ENCODE measurements around the gene CEP97.
A peak's percentile ranks its signal among the peaks of the same experiment; 100 is the strongest.

The CEP97 gene

DNA sequence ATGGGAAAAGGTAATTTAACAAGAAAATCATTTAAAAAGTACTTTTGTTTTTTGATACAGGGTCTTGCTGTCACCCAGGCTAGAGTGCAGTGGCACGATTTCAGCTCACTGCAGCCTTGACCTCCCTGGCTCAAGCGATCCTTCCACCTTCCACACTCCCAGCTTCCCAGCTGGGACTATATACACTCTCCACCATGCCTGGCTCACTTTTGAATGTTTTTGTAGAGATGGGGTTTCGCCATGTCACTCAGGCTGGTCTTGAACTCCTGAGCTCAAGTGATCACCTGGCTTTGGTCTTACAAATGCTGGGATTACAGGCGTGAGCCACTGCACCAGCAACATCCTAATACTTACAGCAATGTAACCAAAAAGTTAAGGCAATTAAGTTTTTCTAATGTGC lies 43.9 kb upstream of the CEP97 start (continued):
- TF ChIP-seq ZNF202 (tag by site-specific recombination; IDR thresholded peaks at IDR 0.05; ENCODE audit: borderline replicate concordance), result no peak
- TF ChIP-seq ZNF48 (tag by site-specific recombination; IDR thresholded peaks at IDR 0.05), result no peak

DNA sequence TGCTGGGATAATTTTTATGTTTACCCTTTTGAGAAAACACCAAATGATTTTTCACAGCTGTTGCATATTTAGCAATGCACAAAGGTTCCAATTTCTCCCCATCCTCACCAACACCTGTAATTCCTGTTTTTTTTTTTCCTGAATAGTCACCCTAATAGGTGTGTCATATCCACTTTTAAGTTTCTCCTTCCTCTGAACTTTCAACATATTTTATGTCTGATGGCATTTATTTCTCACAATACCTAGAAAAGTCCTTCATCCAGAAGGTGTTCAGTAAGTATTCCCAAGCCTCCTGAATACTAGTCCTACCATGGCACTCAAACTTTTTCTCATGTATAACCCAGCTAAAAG lies 39.4 kb upstream of the CEP97 start:
- peak overlapping the region; percentile 84 for H3K4me3 ChIP-seq (ENCODE audit: low read depth, low read length)
- H3K27ac ChIP-seq (ENCODE audit: extremely low read depth, low read depth, low read length), result 0 out of 2 replicates have a peak overlapping the region, but pooled peaks have one; percentile 93
- peaks cover 37 to 66% of the 10 kb centered on the region in 2 experiments for H3K36me3 ChIP-seq (ENCODE audit: control insufficient read depth in 2 of 2, insufficient read depth in 1 of 2, low read length in 2 of 2)
- TF ChIP-seq, protein P1, sequence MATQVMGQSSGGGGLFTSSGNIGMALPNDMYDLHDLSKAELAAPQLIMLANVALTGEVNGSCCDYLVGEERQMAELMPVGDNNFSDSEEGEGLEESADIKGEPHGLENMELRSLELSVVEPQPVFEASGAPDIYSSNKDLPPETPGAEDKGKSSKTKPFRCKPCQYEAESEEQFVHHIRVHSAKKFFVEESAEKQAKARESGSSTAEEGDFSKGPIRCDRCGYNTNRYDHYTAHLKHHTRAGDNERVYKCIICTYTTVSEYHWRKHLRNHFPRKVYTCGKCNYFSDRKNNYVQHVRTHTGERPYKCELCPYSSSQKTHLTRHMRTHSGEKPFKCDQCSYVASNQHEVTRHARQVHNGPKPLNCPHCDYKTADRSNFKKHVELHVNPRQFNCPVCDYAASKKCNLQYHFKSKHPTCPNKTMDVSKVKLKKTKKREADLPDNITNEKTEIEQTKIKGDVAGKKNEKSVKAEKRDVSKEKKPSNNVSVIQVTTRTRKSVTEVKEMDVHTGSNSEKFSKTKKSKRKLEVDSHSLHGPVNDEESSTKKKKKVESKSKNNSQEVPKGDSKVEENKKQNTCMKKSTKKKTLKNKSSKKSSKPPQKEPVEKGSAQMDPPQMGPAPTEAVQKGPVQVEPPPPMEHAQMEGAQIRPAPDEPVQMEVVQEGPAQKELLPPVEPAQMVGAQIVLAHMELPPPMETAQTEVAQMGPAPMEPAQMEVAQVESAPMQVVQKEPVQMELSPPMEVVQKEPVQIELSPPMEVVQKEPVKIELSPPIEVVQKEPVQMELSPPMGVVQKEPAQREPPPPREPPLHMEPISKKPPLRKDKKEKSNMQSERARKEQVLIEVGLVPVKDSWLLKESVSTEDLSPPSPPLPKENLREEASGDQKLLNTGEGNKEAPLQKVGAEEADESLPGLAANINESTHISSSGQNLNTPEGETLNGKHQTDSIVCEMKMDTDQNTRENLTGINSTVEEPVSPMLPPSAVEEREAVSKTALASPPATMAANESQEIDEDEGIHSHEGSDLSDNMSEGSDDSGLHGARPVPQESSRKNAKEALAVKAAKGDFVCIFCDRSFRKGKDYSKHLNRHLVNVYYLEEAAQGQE (tag by site-specific recombination; IDR thresholded peaks at IDR 0.05), result no peak
- TF ChIP-seq, protein P2, sequence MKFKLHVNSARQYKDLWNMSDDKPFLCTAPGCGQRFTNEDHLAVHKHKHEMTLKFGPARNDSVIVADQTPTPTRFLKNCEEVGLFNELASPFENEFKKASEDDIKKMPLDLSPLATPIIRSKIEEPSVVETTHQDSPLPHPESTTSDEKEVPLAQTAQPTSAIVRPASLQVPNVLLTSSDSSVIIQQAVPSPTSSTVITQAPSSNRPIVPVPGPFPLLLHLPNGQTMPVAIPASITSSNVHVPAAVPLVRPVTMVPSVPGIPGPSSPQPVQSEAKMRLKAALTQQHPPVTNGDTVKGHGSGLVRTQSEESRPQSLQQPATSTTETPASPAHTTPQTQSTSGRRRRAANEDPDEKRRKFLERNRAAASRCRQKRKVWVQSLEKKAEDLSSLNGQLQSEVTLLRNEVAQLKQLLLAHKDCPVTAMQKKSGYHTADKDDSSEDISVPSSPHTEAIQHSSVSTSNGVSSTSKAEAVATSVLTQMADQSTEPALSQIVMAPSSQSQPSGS (tag by site-specific recombination; IDR thresholded peaks at IDR 0.05; ENCODE audit: low read depth), result no peak
- no peak for TF ChIP-seq ZNF747 (tag by site-specific recombination; IDR thresholded peaks at IDR 0.05)
- TF ChIP-seq, protein P3, sequence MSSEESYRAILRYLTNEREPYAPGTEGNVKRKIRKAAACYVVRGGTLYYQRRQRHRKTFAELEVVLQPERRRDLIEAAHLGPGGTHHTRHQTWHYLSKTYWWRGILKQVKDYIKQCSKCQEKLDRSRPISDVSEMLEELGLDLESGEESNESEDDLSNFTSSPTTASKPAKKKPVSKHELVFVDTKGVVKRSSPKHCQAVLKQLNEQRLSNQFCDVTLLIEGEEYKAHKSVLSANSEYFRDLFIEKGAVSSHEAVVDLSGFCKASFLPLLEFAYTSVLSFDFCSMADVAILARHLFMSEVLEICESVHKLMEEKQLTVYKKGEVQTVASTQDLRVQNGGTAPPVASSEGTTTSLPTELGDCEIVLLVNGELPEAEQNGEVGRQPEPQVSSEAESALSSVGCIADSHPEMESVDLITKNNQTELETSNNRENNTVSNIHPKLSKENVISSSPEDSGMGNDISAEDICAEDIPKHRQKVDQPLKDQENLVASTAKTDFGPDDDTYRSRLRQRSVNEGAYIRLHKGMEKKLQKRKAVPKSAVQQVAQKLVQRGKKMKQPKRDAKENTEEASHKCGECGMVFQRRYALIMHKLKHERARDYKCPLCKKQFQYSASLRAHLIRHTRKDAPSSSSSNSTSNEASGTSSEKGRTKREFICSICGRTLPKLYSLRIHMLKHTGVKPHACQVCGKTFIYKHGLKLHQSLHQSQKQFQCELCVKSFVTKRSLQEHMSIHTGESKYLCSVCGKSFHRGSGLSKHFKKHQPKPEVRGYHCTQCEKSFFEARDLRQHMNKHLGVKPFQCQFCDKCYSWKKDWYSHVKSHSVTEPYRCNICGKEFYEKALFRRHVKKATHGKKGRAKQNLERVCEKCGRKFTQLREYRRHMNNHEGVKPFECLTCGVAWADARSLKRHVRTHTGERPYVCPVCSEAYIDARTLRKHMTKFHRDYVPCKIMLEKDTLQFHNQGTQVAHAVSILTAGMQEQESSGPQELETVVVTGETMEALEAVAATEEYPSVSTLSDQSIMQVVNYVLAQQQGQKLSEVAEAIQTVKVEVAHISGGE (tag by site-specific recombination; conservative IDR thresholded peaks at IDR 0.05; ENCODE audit: low read depth), result no peak
- no peak for TF ChIP-seq ZNF830 (tag by site-specific recombination; IDR thresholded peaks at IDR 0.05; ENCODE audit: low read depth)
- no peak for TF ChIP-seq IKZF3 (tag by site-specific recombination; IDR thresholded peaks at IDR 0.05)
- TF ChIP-seq ZNF202 (tag by site-specific recombination; IDR thresholded peaks at IDR 0.05; ENCODE audit: borderline replicate concordance), result no peak
- TF ChIP-seq ZNF677 (tag by site-specific recombination; IDR thresholded peaks at IDR 0.05), result no peak
- no peak for TF ChIP-seq REPIN1 (tag by site-specific recombination; IDR thresholded peaks at IDR 0.05; ENCODE audit: low read depth)
- TF ChIP-seq ZBTB8A (tag by site-specific recombination; IDR thresholded peaks at IDR 0.05), result no peak
- H3K4me1 ChIP-seq (ENCODE audit: control insufficient read depth, insufficient read depth, low read length), result no peaks in the 10 kb centered on the region
- no peaks in the 10 kb centered on the region for H3K9me3 ChIP-seq (ENCODE audit: control insufficient read depth, insufficient read depth, low read depth, low read length)
- ChIA-PET CTCF (interaction anchor here (0.6 to 1.0 kb wide), 4 partner anchors 9 to 600 kb away, joined by 3 to 5 read pairs (median 4); no protein-coding TSS in a partner anchor), POLR2A (interaction anchor here (1.6 to 4.2 kb wide), 2 partner anchors 8 to 40 kb away, joined by 5 to 65 read pairs; partner anchors contain the start of genes CEP97 and ZBTB11)

DNA sequence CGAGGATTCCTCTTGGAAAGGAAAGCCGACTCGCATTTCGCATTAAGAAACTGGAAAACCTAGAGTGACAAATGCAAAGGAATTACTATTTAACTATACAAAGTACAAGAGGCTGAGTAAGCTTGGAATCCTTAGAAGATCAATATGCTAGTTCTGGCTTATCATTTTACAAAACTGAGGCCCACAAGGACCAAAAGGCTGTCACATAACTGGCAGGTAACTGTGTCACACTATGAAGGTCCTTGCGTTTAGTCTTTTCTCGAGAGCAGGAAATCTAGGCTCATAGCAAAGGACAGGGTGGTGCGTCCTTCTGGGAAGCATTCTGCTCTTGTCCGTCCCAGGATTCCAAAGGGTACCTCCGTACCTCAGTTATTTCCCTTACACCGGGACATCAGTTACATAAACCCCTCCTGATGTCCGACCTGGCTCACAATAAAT lies 38.5 kb upstream of the CEP97 start:
- ChIA-PET POLR2A (interaction anchor here (0.6 to 4.2 kb wide), 6 partner anchors 9 to 161 kb away, joined by 3 to 65 read pairs (median 6); partner anchors contain the start of genes CEP97, NXPE3, PCNP and ZBTB11), CTCF (interaction anchor here (1.1 kb wide), 1 partner anchor 8 kb away, joined by 4 read pairs; no protein-coding TSS in a partner anchor)
- no peak for TF ChIP-seq ZNF510 (tag by site-specific recombination; IDR thresholded peaks at IDR 0.05; ENCODE audit: insufficient replicate concordance)
- no peak for TF ChIP-seq ZNF658 (tag by site-specific recombination; IDR thresholded peaks at IDR 0.05)
- TF ChIP-seq ZEB2 (tag by site-specific recombination; IDR thresholded peaks at IDR 0.05), result no peak
- no peak for TF ChIP-seq ZNF112 (tag by site-specific recombination; IDR thresholded peaks at IDR 0.05)
- no peak for TF ChIP-seq OVOL3 (tag by site-specific recombination; IDR thresholded peaks at IDR 0.05)
- no peak for TF ChIP-seq ZNF221 (tag by site-specific recombination; IDR thresholded peaks at IDR 0.05; ENCODE audit: borderline replicate concordance)
- TF ChIP-seq, protein P4, sequence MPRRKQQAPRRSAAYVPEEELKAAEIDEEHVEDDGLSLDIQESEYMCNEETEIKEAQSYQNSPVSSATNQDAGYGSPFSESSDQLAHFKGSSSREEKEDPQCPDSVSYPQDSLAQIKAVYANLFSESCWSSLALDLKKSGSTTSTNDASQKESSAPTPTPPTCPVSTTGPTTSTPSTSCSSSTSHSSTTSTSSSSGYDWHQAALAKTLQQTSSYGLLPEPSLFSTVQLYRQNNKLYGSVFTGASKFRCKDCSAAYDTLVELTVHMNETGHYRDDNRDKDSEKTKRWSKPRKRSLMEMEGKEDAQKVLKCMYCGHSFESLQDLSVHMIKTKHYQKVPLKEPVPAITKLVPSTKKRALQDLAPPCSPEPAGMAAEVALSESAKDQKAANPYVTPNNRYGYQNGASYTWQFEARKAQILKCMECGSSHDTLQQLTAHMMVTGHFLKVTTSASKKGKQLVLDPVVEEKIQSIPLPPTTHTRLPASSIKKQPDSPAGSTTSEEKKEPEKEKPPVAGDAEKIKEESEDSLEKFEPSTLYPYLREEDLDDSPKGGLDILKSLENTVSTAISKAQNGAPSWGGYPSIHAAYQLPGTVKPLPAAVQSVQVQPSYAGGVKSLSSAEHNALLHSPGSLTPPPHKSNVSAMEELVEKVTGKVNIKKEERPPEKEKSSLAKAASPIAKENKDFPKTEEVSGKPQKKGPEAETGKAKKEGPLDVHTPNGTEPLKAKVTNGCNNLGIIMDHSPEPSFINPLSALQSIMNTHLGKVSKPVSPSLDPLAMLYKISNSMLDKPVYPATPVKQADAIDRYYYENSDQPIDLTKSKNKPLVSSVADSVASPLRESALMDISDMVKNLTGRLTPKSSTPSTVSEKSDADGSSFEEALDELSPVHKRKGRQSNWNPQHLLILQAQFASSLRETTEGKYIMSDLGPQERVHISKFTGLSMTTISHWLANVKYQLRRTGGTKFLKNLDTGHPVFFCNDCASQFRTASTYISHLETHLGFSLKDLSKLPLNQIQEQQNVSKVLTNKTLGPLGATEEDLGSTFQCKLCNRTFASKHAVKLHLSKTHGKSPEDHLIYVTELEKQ (tag by site-specific recombination; IDR thresholded peaks at IDR 0.05; ENCODE audit: borderline replicate concordance), result no peak
- TF ChIP-seq, protein P5, sequence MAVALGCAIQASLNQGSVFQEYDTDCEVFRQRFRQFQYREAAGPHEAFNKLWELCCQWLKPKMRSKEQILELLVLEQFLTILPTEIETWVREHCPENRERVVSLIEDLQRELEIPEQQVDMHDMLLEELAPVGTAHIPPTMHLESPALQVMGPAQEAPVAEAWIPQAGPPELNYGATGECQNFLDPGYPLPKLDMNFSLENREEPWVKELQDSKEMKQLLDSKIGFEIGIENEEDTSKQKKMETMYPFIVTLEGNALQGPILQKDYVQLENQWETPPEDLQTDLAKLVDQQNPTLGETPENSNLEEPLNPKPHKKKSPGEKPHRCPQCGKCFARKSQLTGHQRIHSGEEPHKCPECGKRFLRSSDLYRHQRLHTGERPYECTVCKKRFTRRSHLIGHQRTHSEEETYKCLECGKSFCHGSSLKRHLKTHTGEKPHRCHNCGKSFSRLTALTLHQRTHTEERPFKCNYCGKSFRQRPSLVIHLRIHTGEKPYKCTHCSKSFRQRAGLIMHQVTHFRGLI (tag by site-specific recombination; IDR thresholded peaks at IDR 0.05), result no peak

More for the DNA sequence above, 38.5 kb upstream of the CEP97 start:
- Histone ChIP-seq H3K4me1 (ENCODE audit: control insufficient read depth, insufficient read depth, low read length) (no peaks in the 10 kb centered on the region), H3K9me3 (ENCODE audit: control insufficient read depth, insufficient read depth, low read depth, low read length) (no peaks in the 10 kb centered on the region), H3K4me3 (ENCODE audit: low read depth, low read length) (peak overlapping the region; percentile 84), H3K27ac (ENCODE audit: extremely low read depth, low read depth, low read length) (peak overlapping the region; percentile 93), H3K36me3 (ENCODE audit: control insufficient read depth in 2 of 2, insufficient read depth in 1 of 2, low read length in 2 of 2) (peaks cover 37 to 57% of the 10 kb centered on the region in 2 experiments)

Data from HEK293 (cell line).